GM12874 (cell line): ENCODE measurements around the gene SMARCA2.

Experiments
- CTCF ChIP-seq: IDR thresholded peaks from 2 replicates; pipeline ENCODE4 v1.5.1; 2011; ENCODE audit warnings: low read depth, mild to moderate bottlenecking, control low read depth, low read length, moderate library complexity; ENCODE audit not compliant: insufficient read depth

SMARCA2 gene

DNA sequence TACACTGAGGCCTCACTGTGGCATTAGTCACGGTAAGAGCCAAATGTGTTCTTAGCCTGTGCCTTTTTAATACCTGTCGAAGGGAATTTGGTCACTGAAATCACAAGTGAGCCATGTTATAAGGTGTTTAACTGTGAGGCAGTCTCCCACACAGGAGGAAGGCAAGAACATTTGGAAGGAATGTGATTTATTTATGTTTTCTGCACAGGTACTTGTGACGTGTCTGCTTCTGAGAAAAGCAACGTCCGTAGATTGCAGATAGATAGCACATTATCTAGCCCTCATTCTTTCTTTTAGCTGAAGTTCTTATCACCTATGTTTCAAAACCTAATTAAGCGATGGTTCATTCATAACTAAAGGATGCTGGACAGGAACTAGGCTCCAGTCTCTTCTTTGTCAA is 19.0 kb upstream of the SMARCA2 start:
- no peak for TF ChIP-seq CTCF

DNA sequence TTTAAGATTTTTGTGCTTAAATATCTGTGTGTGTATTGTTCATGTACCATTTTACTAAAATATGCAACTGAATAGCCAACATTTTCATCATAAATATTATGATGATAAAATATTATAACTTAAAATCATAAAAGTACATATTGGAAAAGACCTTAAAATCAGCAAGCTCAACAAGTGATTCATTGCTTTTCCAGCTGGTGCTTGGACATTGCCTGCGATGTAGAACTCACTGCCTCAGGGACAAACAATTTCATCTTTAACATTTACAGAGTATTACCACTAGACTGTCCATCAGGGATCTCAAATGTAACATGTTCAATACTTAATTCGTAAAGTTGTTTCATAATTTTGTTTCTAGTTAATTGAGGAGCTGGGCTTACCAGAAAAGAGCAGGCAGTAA is 17.5 kb upstream of the SMARCA2 start:
- TF ChIP-seq CTCF = no peak

- no peak for TF ChIP-seq CTCF
These were observed 17.0 kb upstream of the SMARCA2 start for GRCh38 chr9:1998111-1998510.

GRCh38 chr9:2000314-2000713 is 14.8 kb upstream of the SMARCA2 start:
- TF ChIP-seq CTCF = no peak

DNA sequence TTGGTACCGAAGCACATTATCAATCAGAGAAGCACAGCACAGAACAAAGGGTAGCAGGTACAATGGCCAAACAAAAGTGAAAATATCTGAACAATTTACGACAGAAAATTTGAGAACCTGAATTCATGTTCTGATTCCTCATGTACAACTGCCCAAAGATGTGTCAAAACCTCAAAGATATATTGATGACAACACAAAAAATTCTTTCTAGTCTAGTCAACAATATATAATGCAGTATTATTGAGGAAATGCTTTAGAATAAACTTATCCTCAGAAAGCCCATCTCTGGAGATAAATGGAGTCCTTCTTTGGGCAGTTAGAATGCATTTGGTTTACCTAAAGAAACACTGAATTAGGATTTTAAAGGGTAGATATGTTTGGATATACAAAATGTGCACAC is 6.8 kb upstream of the SMARCA2 start:
- no peak for TF ChIP-seq CTCF

GRCh38 chr9:2012347-2012746 is 2.8 kb upstream of the SMARCA2 start:
- TF ChIP-seq CTCF = no peak

DNA sequence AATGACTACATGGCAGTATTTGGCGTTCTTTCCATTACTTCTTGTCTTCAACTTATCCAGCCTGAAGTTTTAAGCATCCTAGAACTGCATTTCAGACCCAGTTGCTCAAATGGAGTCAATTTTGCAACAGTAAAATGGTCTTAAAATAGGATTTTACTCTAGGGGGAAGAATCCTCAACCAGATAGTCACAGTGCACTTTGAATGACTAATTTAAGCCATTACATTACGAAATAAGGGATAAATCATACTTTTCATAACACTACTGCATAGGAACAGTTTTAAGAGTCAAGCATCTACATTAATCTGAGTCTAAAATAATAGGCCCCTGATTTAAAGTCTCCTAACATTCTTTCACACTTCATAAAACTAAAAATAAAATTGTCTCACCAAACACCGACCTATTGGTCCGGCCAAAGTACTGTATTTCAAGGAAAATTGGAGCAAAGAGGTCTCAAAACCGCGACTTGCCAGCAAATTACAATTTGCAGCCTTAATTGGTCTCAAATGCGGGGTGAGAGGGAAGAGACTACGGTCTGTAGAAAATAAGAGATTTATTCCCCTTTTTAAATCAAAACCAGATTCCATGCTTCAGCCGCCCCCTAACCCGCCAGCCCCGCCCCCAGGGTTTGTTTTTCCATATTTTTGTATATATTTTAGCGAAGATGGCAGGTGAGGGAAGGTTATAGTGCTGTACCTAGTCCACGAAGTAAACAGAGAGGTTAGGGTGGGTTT is 1.2 kb upstream of the SMARCA2 start:
- no peak for TF ChIP-seq CTCF
